H9 (cell line): ENCODE results near the gene INPP5A. TPM values are rescaled to one million over a fixed set of nuclear protein-coding genes. Genes with fewer than 3 reads are reported as not detected.

ENCODE experiments used
- DNase-seq: peaks from one replicate; pipeline ENCODE4 v3.0.0-alpha.2; 2017
- H2AFZ ChIP-seq: one replicate; pipeline ENCODE4 v1.6.1; 2013; ENCODE audit warnings: mild to moderate bottlenecking, low read length, control low read depth, moderate library complexity
- H2AK5ac ChIP-seq: 2 replicates; pipeline ENCODE4 v1.6.1; 2013; ENCODE audit warnings: low read length, control low read depth, mixed read lengths; ENCODE audit not compliant: insufficient read length
- H2BK120ac ChIP-seq: one replicate; pipeline ENCODE4 v1.6.1; 2013; ENCODE audit warnings: low read depth, mild to moderate bottlenecking, low read length, control low read depth, inconsistent platforms; ENCODE audit not compliant: poor library complexity, severe bottlenecking
- H2BK12ac ChIP-seq: 2 replicates; pipeline ENCODE4 v1.6.1; 2013; ENCODE audit warnings: low read length, control low read depth, mixed read lengths, low read depth; ENCODE audit not compliant: insufficient read length
- H2BK15ac ChIP-seq: 2 replicates; pipeline ENCODE4 v1.6.1; 2013; ENCODE audit warnings: low read depth, low read length, control low read depth
- H2BK20ac ChIP-seq: one replicate; pipeline ENCODE4 v1.6.1; 2013; ENCODE audit warnings: low read depth, mild to moderate bottlenecking, low read length, control low read depth, inconsistent platforms; ENCODE audit not compliant: poor library complexity, severe bottlenecking
- H2BK5ac ChIP-seq: 2 replicates; pipeline ENCODE4 v1.6.1; 2013; ENCODE audit warnings: low read length, control low read depth, mixed read lengths; ENCODE audit not compliant: insufficient read length
- H3K14ac ChIP-seq: 2 replicates; pipeline ENCODE4 v1.6.1; 2013; ENCODE audit warnings: low read length, control low read depth; ENCODE audit not compliant: insufficient read depth
- H3K18ac ChIP-seq: 2 replicates; pipeline ENCODE4 v1.6.1; 2013; ENCODE audit warnings: low read depth, mild to moderate bottlenecking, mixed read lengths, low read length, control low read depth; ENCODE audit not compliant: insufficient read length
- H3K23ac ChIP-seq: 2 replicates; pipeline ENCODE4 v1.6.1; 2013; ENCODE audit warnings: low read length, control low read depth, mixed read lengths, low read depth; ENCODE audit not compliant: insufficient read length
- H3K23me2 ChIP-seq: 2 replicates; pipeline ENCODE4 v1.6.1; 2013; ENCODE audit warnings: low read depth, mild to moderate bottlenecking, mixed read lengths, low read length, control low read depth; ENCODE audit not compliant: insufficient read length, poor library complexity, severe bottlenecking
- H3K27ac ChIP-seq: 2 replicates; pipeline ENCODE4 v1.5.1; 2013; ENCODE audit warnings: low read length, control low read depth, mixed read lengths, low read depth; ENCODE audit not compliant: insufficient read length
- H3K27me3 ChIP-seq: 2 replicates; pipeline ENCODE4 v1.6.1; 2013; ENCODE audit warnings: low read length, control low read depth, inconsistent platforms; ENCODE audit not compliant: insufficient read depth
- H3K4ac ChIP-seq: 2 replicates; pipeline ENCODE4 v1.6.1; 2013; ENCODE audit warnings: low read depth, mild to moderate bottlenecking, control low read depth, inconsistent platforms, low read length, moderate library complexity
- H3K4me1 ChIP-seq: 2 replicates; pipeline ENCODE4 v1.6.1; 2013; ENCODE audit warnings: low read length, control low read depth, inconsistent platforms; ENCODE audit not compliant: insufficient read depth
- H3K4me2 ChIP-seq: 2 replicates; pipeline ENCODE4 v1.6.1; 2013; ENCODE audit warnings: low read length, control low read depth, mixed read lengths; ENCODE audit not compliant: insufficient read length, insufficient read depth
- H3K56ac ChIP-seq: 2 replicates; pipeline ENCODE4 v1.6.1; 2013; ENCODE audit warnings: low read depth, mild to moderate bottlenecking, mixed read lengths, low read length, control low read depth; ENCODE audit not compliant: insufficient read length
- H3K79me1 ChIP-seq: 2 replicates; pipeline ENCODE4 v1.6.1; 2013; ENCODE audit warnings: low read depth, mild to moderate bottlenecking, moderate library complexity, low read length, control low read depth, inconsistent platforms; ENCODE audit not compliant: insufficient read depth, poor library complexity, severe bottlenecking
- H3K79me2 ChIP-seq: 2 replicates; pipeline ENCODE4 v1.6.1; 2013; ENCODE audit warnings: low read length, control low read depth, inconsistent platforms; ENCODE audit not compliant: insufficient read depth
- H3K9ac ChIP-seq: 2 replicates; pipeline ENCODE4 v1.6.1; 2013; ENCODE audit warnings: low read length, control low read depth, mixed read lengths; ENCODE audit not compliant: insufficient read length; ENCODE audit errors: extremely low read depth
- H3K9me3 ChIP-seq: one replicate; pipeline ENCODE4 v1.6.1; 2013; ENCODE audit warnings: low read depth, low read length, inconsistent platforms; ENCODE audit not compliant: control insufficient read depth
- H3T11ph ChIP-seq: one replicate; pipeline ENCODE4 v1.6.1; 2013; ENCODE audit warnings: mild to moderate bottlenecking, low read length, control low read depth, inconsistent platforms
- H4K20me1 ChIP-seq: one replicate; pipeline ENCODE4 v1.6.1; 2013; ENCODE audit not compliant: control insufficient read depth, insufficient read length, insufficient read depth
- H4K5ac ChIP-seq: 2 replicates; pipeline ENCODE4 v1.6.1; 2013; ENCODE audit warnings: low read depth, mild to moderate bottlenecking, mixed read lengths, low read length, control low read depth; ENCODE audit not compliant: insufficient read length
- H4K8ac ChIP-seq: replicated peaks from 2 replicates; pipeline ENCODE4 v1.6.1; 2013; ENCODE audit warnings: low read length, control low read depth, mixed read lengths, low read depth; ENCODE audit not compliant: insufficient read length
- H4K91ac ChIP-seq: 2 replicates; pipeline ENCODE4 v1.6.1; 2013; ENCODE audit warnings: low read depth, mild to moderate bottlenecking, moderate library complexity, mixed read lengths, low read length, control low read depth; ENCODE audit not compliant: insufficient read length
- H3K27ac Mint-ChIP-seq, 3 experiments: 2 replicates in 2 of 3; 3 replicates in 1 of 3; pipeline ENCODE4 v1.8.0; 2020 to 2021; ENCODE audit warnings: mixed read lengths in 3 of 3, mild to moderate bottlenecking in 1 of 3, moderate library complexity in 1 of 3
- H3K27me3 Mint-ChIP-seq: 2 replicates; pipeline ENCODE4 v1.8.0; 2021; ENCODE audit warnings: low read depth, mild to moderate bottlenecking, moderate library complexity, mixed read lengths
- H3K36me3 Mint-ChIP-seq, 3 experiments: 2 replicates in 2 of 3; 3 replicates in 1 of 3; pipeline ENCODE4 v1.8.0; 2020 to 2021; ENCODE audit warnings: low read depth in 3 of 3, mixed read lengths in 3 of 3; ENCODE audit not compliant: insufficient read depth in 1 of 3
- H3K4me1 Mint-ChIP-seq, 2 experiments: 2 replicates each; pipeline ENCODE4 v1.8.0; 2020; ENCODE audit warnings: mixed read lengths in 2 of 2
- H3K4me3 Mint-ChIP-seq, 2 experiments: 2 replicates in 1 of 2; 3 replicates in 1 of 2; pipeline ENCODE4 v1.8.0; 2020 to 2021; ENCODE audit warnings: mild to moderate bottlenecking in 2 of 2, mixed read lengths in 2 of 2, moderate library complexity in 1 of 2
- H3K9me3 Mint-ChIP-seq, 2 experiments: 2 replicates in 1 of 2; 3 replicates in 1 of 2; pipeline ENCODE4 v1.8.0; 2020; ENCODE audit warnings: mild to moderate bottlenecking in 2 of 2, mixed read lengths in 2 of 2, moderate library complexity in 1 of 2
- CTCF ChIP-seq: fragments of 200-600 bp; sonication (generic); conservative IDR thresholded peaks from 3 replicates; pipeline ENCODE4 v1.8.0; 2021; ENCODE audit warnings: antibody characterized with exemption, mild to moderate bottlenecking
- WGBS: extraction: QIAGEN DNeasy Blood & Tissue Kit; methylation state at CpG from one replicate; pipeline ENCODE4 v1.1.7; 2013; ENCODE audit warnings: missing lambda C conversion rate, low lambda C conversion rate, mixed read lengths; ENCODE audit not compliant: insufficient read length; ENCODE audit errors: extremely low coverage; 5-methylcytosine and 5-hydroxymethylcytosine counted together
- total RNA-seq: library from RNA; stranded (reverse); gene quantifications from 2 replicates; pipeline ENCODE4 v1.2.1, GENCODE V29; 2021

The INPP5A gene
- total RNA-seq, 1 experiment from 2014 or later, result 17.7 TPM

GRCh38 chr10:132755166-132755711 is 217.7 kb downstream of the INPP5A start:
- no peak overlapping the region for H2AK5ac ChIP-seq
- H3K27ac Mint-ChIP-seq, result no peak overlapping the region
- no peak overlapping the region for H3K27ac ChIP-seq
- no CpG with 5 or more reads among the region's 15 CpGs for WGBS
- no peak overlapping the region for H3K4ac ChIP-seq
- H3K56ac ChIP-seq, result no peak overlapping the region
- H3K23me2 ChIP-seq, result no peaks in the 10 kb centered on the region
- no peak overlapping the region for H4K91ac ChIP-seq
- DNase-seq, result no peak
- H3K4me1 Mint-ChIP-seq, result no peaks in the 10 kb centered on the region
- H3K36me3 Mint-ChIP-seq, result peaks cover 9 to 21% (median 19%) of the 10 kb centered on the region in 3 experiments
- H3K23ac ChIP-seq, result no peak overlapping the region
- H2BK20ac ChIP-seq, result no peak overlapping the region
- peaks cover 6 to 13% of the 10 kb centered on the region in 2 experiments for H3K9me3 Mint-ChIP-seq
- H3K9me3 ChIP-seq, result no peaks in the 10 kb centered on the region
- H2AFZ ChIP-seq, result no peak overlapping the region
- H3K27me3 ChIP-seq, result no peaks in the 10 kb centered on the region
- no peak overlapping the region for H3K4me2 ChIP-seq
- no peak overlapping the region for H3T11ph ChIP-seq
- no peaks in the 10 kb centered on the region for H3K4me1 ChIP-seq
- no peaks in the 10 kb centered on the region for H4K20me1 ChIP-seq
- H2BK15ac ChIP-seq, result no peak overlapping the region
- no peak overlapping the region for H2BK12ac ChIP-seq
- H3K79me1 ChIP-seq, result no peaks in the 10 kb centered on the region
- no peak overlapping the region for H3K18ac ChIP-seq
- no peaks in the 10 kb centered on the region for H3K79me2 ChIP-seq
- no peak overlapping the region for H4K5ac ChIP-seq
- H2BK5ac ChIP-seq, result no peak overlapping the region
- no peak overlapping the region for H3K14ac ChIP-seq
- no peak overlapping the region for H3K4me3 Mint-ChIP-seq
- no peak for TF ChIP-seq CTCF
- no peaks in the 10 kb centered on the region; the same call in 1 of the 2 replicates for H3K27me3 Mint-ChIP-seq
- no peak overlapping the region for H4K8ac ChIP-seq
- H2BK120ac ChIP-seq, result no peak overlapping the region
- H3K9ac ChIP-seq, result no peak overlapping the region
